ENCODE measurements around the gene SNX24.

SNX24 gene

GRCh38 chr5:122924203-122924602 is 78.8 kb downstream of the SNX24 start:
- DNase-seq = no peak

- no peak for DNase-seq
Measured at GRCh38 chr5:122924719-122925395, 79.4 kb downstream of the SNX24 start.

- DNase-seq = no peak
Measured at GRCh38 chr5:122929001-122929400, 83.6 kb downstream of the SNX24 start.

- DNase-seq = no peak
Measured at GRCh38 chr5:122929980-122930379, 84.6 kb downstream of the SNX24 start.

GRCh38 chr5:122933956-122934355 is 88.5 kb downstream of the SNX24 start:
- no peak for DNase-seq

GRCh38 chr5:122936088-122936487 is 90.7 kb downstream of the SNX24 start:
- DNase-seq = no peak

GRCh38 chr5:122937914-122938313 is 92.5 kb downstream of the SNX24 start:
- DNase-seq = no peak

- no peak for DNase-seq
Measured at GRCh38 chr5:122940890-122941289, 95.5 kb downstream of the SNX24 start.

- no peak for DNase-seq
Measured at GRCh38 chr5:122941737-122942136, 96.3 kb downstream of the SNX24 start.

GRCh38 chr5:122942164-122942914 is 96.9 kb downstream of the SNX24 start:
- DNase-seq = peak; percentile 38

GRCh38 chr5:122943050-122943698 is 97.8 kb downstream of the SNX24 start:
- no peak for DNase-seq

- DNase-seq = no peak
Measured at GRCh38 chr5:122944051-122944450, 98.6 kb downstream of the SNX24 start.

GRCh38 chr5:122947372-122947771 is 102.0 kb downstream of the SNX24 start:
- no peak for DNase-seq

- DNase-seq = no peak
Measured at GRCh38 chr5:122947772-122948171, 102.4 kb downstream of the SNX24 start.

GRCh38 chr5:122948319-122948718 is 102.9 kb downstream of the SNX24 start:
- DNase-seq = no peak

GRCh38 chr5:122951658-122952057 is 106.2 kb downstream of the SNX24 start:
- no peak for DNase-seq

- no peak for DNase-seq
Measured at GRCh38 chr5:122954719-122955118, 109.3 kb downstream of the SNX24 start.

- no peak for DNase-seq
Measured at GRCh38 chr5:122957457-122957856, 112.0 kb downstream of the SNX24 start.

GRCh38 chr5:122959740-122960445 is 114.5 kb downstream of the SNX24 start:
- no peak for DNase-seq

- DNase-seq = no peak
Measured at GRCh38 chr5:122963305-122963704, 117.9 kb downstream of the SNX24 start.

GRCh38 chr5:122965111-122965510 is 119.7 kb downstream of the SNX24 start:
- peak; percentile 2 for DNase-seq

GRCh38 chr5:122967085-122967484 is 121.7 kb downstream of the SNX24 start:
- no peak for DNase-seq

GRCh38 chr5:122967625-122968024 is 122.2 kb downstream of the SNX24 start:
- DNase-seq = no peak

Data from DMS153 (cell line).